ENCODE measurements around the gene IER5L. TPM values are rescaled to one million over a fixed set of nuclear protein-coding genes. Genes with fewer than 3 reads are reported as not detected.

The IER5L gene
- total and polyA plus RNA-seq, 9 of the 15 experiments (the other 6 are each of a cell fraction or from before 2014, with no cell fraction given): 0.14 to 11.9 (median 0.52) TPM

DNA sequence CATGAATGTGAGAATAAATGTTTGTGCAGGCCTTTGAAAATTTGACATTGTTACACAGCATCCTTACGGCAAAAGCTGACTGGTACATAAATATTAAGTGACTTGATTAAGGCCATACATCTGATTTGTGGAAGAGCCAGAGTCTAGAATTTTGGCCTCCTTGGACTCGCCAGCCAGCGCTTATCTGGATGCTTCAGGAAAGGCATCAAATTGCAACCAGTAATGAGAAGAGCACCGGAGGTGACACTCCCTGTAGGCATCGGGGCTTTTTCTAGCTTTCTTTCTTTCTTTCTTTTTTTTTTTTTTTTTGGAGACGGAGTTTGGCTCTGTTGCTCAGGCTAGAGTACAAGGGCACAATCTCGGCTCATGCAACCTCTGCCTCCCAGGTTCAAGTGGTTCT, 13.2 kb upstream of the IER5L start:
- Histone ChIP-seq H3K27ac (ENCODE audit: extremely low read depth, low read depth, low read length) (no peak overlapping the region), H4K20me1 (replicated peaks; ENCODE audit: control insufficient read depth, insufficient read depth, low read length) (no peaks in the 10 kb centered on the region), H3K9ac (ENCODE audit: insufficient read depth in 1 of 2, low read depth in 2 of 2, low read length in 2 of 2) (no peak overlapping the region), H3K9me1 (ENCODE audit: control insufficient read depth, insufficient read depth, low read length) (no peaks in the 10 kb centered on the region), H3K9me3 (replicated peaks; ENCODE audit: control insufficient read depth, insufficient read depth, low read depth, low read length) (peaks cover 6% of the 10 kb centered on the region), H3K4me2 (ENCODE audit: insufficient read depth, low read length) (no peak overlapping the region), H3K4me1 (replicated peaks in 1 of 2; ENCODE audit: control insufficient read depth in 2 of 2, insufficient read depth in 2 of 2, low read length in 2 of 2) (no peaks in the 10 kb centered on the region; a peak in 2 of 5 replicates), H3K79me2 (ENCODE audit: control insufficient read depth, insufficient read depth, low read length) (no peaks in the 10 kb centered on the region), H2AFZ (ENCODE audit: low read depth, low read length) (no peak overlapping the region), H3K36me3 (ENCODE audit: control insufficient read depth, insufficient read depth, low read length) (no peaks in the 10 kb centered on the region), H3K4me3 (no peak overlapping the region), H3K27me3 (ENCODE audit: control insufficient read depth in 2 of 2, insufficient read depth in 2 of 2, low read length in 2 of 2) (peaks cover 3 to 16% of the 10 kb centered on the region in 2 experiments; a peak in 3 of 5 replicates)
- in situ Hi-C loops (cut with MboI): no loop called here
- peak in 1 of 4 experiments; percentile 40 for DNase-seq (ENCODE audit: extremely low read depth in 1 of 4, low spot score in 3 of 4)
- no TSS peak for BruUV-seq (replicated peaks)
- no peak for FAIRE-seq
- peak; percentile 78 for ATAC-seq
- ChIA-PET POLR2A (no interaction called here), CTCF (ENCODE audit: low intra/inter-chr PET ratio) (no interaction called here)
- intact Hi-C loops (cut with micrococcal nuclease): no loop called here
- WGBS (ENCODE audit: insufficient coverage, low coverage, missing lambda C conversion rate): 15% methylated on average over 6 of the region's 7 CpGs
- TF ChIP-seq ARNT (IDR thresholded peaks at IDR 0.05): peak in 1 of 2 experiments; percentile 94; a peak in 2 of 4 replicates
- TF ChIP-seq MIER1 (IDR thresholded peaks at IDR 0.05; ENCODE audit: low read depth): no peak
- TF ChIP-seq SIRT6 (IDR thresholded peaks at IDR 0.05; ENCODE audit: low read depth, low read length): no peak
- no peak for TF ChIP-seq MAFG (tag; conservative IDR thresholded peaks at IDR 0.05)
- TF ChIP-seq, protein P1, sequence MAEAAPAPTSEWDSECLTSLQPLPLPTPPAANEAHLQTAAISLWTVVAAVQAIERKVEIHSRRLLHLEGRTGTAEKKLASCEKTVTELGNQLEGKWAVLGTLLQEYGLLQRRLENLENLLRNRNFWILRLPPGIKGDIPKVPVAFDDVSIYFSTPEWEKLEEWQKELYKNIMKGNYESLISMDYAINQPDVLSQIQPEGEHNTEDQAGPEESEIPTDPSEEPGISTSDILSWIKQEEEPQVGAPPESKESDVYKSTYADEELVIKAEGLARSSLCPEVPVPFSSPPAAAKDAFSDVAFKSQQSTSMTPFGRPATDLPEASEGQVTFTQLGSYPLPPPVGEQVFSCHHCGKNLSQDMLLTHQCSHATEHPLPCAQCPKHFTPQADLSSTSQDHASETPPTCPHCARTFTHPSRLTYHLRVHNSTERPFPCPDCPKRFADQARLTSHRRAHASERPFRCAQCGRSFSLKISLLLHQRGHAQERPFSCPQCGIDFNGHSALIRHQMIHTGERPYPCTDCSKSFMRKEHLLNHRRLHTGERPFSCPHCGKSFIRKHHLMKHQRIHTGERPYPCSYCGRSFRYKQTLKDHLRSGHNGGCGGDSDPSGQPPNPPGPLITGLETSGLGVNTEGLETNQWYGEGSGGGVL (CRISPR knock-in tag; IDR thresholded peaks at IDR 0.05): no peak
- TF ChIP-seq PHF20 (IDR thresholded peaks at IDR 0.05; ENCODE audit: partially characterized antibody): no peak
- TF ChIP-seq, protein P2, sequence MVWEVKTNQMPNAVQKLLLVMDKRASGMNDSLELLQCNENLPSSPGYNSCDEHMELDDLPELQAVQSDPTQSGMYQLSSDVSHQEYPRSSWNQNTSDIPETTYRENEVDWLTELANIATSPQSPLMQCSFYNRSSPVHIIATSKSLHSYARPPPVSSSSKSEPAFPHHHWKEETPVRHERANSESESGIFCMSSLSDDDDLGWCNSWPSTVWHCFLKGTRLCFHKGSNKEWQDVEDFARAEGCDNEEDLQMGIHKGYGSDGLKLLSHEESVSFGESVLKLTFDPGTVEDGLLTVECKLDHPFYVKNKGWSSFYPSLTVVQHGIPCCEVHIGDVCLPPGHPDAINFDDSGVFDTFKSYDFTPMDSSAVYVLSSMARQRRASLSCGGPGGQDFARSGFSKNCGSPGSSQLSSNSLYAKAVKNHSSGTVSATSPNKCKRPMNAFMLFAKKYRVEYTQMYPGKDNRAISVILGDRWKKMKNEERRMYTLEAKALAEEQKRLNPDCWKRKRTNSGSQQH (CRISPR knock-in tag; IDR thresholded peaks at IDR 0.05): no peak
- no peak for TF ChIP-seq SPI1 (IDR thresholded peaks at IDR 0.05; ENCODE audit: borderline replicate concordance, low read depth, low read length)
- no peak for TF ChIP-seq COPS2 (conservative IDR thresholded peaks at IDR 0.05)
- no peak for TF ChIP-seq FOXP1 (CRISPR knock-in tag; IDR thresholded peaks at IDR 0.05)
- no peak for TF ChIP-seq ZNF274 (IDR thresholded peaks at IDR 0.05; ENCODE audit: borderline replicate concordance, low read depth, low read length)
- TF ChIP-seq KDM5B (IDR thresholded peaks at IDR 0.05; ENCODE audit: insufficient replicate concordance, low read depth, low read length): no peak
- no peak for TF ChIP-seq FOS (IDR thresholded peaks at IDR 0.05; ENCODE audit: extremely low read depth, insufficient read length)
- peak in 1 of 2 experiments; percentile 26; a peak in 1 of 4 replicates for TF ChIP-seq RCOR1 (IDR thresholded peaks at IDR 0.05; ENCODE audit: borderline replicate concordance in 1 of 2, low read depth in 2 of 2, low read length in 2 of 2)
- no peak for TF ChIP-seq LCOR (CRISPR knock-in tag; IDR thresholded peaks at IDR 0.05)
- TF ChIP-seq, protein P3, sequence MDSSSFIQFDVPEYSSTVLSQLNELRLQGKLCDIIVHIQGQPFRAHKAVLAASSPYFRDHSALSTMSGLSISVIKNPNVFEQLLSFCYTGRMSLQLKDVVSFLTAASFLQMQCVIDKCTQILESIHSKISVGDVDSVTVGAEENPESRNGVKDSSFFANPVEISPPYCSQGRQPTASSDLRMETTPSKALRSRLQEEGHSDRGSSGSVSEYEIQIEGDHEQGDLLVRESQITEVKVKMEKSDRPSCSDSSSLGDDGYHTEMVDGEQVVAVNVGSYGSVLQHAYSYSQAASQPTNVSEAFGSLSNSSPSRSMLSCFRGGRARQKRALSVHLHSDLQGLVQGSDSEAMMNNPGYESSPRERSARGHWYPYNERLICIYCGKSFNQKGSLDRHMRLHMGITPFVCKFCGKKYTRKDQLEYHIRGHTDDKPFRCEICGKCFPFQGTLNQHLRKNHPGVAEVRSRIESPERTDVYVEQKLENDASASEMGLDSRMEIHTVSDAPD (CRISPR knock-in tag; IDR thresholded peaks at IDR 0.05): no peak
- no peak for TF ChIP-seq ZNF764 (CRISPR knock-in tag; IDR thresholded peaks at IDR 0.05; ENCODE audit: low read depth)
- no peak for TF ChIP-seq ADNP (tag; IDR thresholded peaks at IDR 0.05)
- no peak for TF ChIP-seq CCAR2 (IDR thresholded peaks at IDR 0.05; ENCODE audit: low read depth, low read length)
- no peak for TF ChIP-seq TBP (optimal IDR thresholded peaks at IDR 0.05; ENCODE audit: low read depth, low read length)
- 0 out of 2 replicates have a peak, but pooled peaks have one; percentile 22 for TF ChIP-seq SMARCA4 (IDR thresholded peaks at IDR 0.05)
- TF ChIP-seq DPF2 (IDR thresholded peaks at IDR 0.05): peak; percentile 31

Measured in K562 (cell line).